ACHN (cell line): ENCODE data around the gene SARNP.

Source experiments
- DNase-seq: peaks from one replicate; pipeline ENCODE4 v3.0.0-alpha.2; 2015
- in situ Hi-C: cut with HindIII; loops from 2 replicates; pipeline ENCODE4 v1.10.0; 2017; ENCODE audit warnings: low sequenced_read_pairs, low pct_ligation_motif_present, low pct_unique_long_range_greater_than_20kb

The SARNP gene

DNA sequence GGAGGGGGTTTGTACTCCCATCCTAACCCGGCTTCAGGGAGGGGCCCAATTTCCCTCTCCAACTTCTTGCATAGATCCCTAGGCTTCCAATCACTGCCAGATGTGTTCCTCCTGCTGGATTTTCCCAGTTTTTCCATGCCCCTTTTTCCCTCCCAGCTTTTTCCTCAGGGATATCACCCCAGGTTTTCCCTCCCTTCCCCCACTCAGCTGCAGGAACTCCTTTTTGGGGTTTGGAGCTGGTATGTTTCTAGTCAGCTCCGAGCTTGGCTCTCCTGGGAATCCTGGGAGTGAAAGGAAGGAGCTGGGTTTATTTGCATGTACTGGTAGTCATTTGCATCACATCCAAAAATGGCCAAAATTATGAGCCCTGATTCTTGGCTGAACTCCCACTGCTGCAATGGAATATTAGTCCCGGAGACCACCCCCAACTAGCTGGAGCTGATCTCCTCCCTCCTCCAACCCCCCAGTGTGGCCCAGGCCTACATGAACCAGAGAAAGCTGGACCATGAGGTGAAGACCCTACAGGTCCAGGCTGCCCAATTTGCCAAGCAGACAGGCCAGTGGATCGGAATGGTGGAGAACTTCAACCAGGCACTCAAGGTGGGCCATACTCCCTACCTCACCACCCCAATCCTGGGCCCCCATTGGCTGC lies 98.8 kb downstream of the SARNP start:
- in situ Hi-C loops = no loop called here
- DNase-seq = no peak

DNA sequence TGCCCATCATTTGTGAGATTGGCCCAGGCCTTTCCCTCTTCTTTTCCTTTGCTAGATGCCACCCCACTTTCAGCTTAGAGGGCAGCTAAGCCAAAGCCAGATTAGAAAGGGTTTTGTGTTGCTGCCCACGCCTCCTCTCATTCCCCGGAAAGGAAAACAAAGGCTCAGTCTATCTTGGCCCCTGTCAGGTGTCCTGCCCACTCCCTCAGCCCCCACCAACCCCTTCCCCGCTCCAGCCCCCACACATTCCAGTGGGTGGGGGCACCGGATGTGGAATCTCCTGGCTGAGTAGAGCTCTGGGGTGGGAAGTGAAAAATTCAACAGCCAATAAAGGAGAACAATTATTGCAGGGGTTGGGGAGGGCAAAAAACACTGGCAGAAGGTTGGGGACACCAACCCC lies 99.5 kb downstream of the SARNP start:
- in situ Hi-C loops = no loop called here
- DNase-seq = no peak

DNA sequence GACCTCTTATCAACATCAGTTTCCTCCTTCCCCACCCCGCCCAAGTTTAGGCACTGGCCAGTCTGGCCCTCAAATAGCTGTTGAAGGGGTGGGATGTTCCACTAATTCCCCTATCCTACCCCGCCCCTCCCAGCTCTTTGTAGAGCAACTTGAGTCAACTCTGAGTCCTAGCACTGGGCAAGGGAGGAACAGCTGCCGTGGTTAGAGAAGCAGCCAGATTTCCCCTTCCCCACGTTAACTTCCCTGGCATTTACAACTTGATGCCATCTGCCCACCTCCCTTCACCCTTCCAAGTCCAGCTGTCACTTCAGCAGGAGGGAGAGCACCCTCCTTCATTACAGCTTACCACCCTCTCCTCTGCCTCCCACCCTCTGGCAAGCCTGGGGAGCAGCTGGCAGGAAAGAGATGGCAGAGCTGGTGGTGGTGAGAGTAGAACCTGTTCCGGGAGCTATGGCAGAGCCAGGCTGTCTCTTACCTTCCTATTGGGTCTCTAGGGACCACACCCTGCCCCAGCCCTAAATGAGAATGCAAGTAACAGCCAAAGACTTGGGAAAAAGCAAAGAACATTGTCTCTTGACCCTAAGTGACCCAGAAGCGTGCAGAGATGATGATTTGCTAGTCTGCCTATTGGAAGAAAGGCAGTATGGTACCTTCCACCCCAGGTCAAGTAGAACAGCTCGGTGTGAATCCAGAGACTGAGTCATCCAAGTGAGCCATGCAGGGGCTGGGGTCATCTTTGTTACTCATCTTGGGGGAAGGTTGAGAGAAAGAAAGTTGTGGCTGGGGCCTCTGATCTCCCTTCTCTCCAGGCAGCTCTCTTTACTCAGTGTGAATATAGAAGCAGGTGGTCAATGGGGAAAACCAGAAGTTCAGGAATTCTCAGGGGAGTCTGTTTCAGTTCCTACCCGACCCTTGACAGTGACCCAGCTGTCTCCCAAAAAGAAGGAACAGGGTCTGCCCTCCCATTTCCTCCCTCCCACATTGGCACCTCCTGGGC lies 100.2 kb downstream of the SARNP start:
- peak; percentile 66 for DNase-seq
- in situ Hi-C loops = no loop called here

DNA sequence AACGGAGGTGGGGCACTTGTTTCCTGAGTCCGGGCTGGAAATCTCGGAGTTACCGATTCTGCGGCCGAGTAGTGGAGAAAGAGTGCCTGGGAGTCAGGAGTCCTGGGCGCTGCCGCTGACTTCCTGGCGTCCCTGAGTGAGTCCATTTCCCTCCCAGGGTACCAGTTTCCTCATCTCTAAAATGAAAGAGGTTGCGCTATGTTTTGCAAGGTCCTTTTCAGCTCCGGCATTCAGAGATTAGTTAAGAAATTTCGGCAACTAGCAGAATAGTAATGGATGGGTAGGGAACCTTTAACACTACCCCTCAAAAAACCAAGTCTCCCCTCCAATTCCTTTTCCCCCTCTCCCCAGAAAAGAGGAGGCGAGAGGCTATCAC lies 101.0 kb downstream of the SARNP start:
- in situ Hi-C loops = no loop called here

DNA sequence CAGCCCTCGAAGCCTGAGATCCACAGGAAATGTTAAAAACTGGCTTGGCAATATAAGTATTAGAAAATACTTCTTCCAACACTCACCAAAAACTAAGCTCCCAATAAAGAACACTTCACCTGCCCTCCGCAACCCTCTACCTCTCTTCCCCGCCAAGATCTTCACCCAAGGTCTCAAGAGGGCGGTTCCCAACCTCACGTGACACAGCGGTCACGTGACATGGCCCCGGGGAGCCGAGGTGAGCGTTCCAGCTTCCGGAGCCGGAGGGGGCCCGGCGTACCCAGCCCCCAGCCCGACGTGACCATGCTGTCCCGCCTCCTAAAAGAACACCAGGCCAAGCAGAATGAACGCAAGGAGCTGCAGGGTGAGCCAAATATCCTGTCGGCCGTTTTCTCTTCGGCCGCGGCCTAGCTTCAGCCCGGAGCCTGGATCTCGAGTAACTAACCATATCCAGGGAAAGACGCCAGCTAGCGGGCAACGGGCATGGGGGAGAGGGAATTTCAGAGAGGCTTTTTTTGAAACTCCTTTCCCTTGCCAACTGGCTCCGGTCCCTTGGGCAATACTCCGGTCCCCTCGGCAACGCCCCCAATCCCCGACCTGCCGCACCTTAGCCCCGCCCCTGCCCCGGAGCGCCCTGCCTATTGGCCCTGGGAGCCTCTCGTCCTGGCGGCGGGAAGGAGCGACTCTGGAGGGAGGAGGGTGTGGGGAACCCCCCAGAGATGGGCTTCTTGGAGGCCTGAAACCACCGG lies 101.5 kb downstream of the SARNP start, which contains the start of gene BLOC1S1:
Gene BLOC1S1, plus strand, starts transcription at position 214 of the 749 bp plus-strand sequence. Its CDS starts 6 bp downstream, at position 220.
- in situ Hi-C loops = no loop called here
- DNase-seq = peak; percentile 98

More for the DNA sequence above, 101.0 kb downstream of the SARNP start:
- DNase-seq = no peak

DNA sequence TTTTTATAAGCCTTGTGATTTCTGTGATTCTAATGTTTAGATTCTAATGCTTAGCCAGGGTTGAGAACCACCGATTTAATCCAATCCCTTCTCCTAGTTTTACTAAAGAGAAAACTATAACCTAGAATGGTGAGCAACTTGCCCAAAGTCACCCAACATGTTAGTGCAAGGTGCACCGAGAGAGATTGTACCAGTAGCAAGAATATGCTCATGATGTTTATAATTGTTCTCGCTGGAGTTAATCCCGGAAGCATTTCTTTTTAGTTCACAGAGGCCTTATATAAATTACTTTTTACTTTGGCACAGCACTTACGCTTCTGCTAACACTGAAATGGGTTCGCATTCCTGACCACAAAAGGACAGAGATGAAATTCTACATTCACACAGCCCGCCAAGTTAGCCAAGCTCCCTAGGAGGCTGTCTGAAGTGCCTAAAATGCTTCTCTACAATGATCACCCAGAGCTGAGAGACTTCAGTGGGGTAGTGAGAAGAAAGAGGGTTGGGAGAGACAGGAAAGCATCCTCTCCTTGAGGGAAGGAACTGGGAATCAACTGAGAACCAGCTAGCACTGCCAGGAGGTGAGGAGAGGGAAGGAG lies 102.3 kb downstream of the SARNP start:
- in situ Hi-C loops = no loop called here
- DNase-seq = no peak

DNA sequence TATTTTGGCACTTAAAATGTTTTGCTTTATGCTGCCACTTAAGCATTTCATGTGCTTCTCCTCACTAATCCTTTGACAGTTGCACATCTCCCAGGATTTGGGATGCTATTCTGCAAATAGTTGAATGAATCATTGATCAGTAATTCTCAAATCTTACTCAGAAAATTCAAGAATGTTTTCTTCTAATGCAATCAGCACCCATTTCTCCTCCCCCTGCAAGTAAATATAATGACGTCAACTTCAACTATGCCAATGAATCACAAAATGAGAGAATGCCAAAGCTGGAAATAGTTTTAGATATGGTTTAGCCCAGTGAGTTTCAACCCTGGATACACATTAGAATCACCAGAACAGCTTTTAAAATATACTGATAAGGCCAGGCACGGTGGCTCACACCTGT lies 103.8 kb downstream of the SARNP start:
- DNase-seq = no peak
- in situ Hi-C loops = no loop called here

DNA sequence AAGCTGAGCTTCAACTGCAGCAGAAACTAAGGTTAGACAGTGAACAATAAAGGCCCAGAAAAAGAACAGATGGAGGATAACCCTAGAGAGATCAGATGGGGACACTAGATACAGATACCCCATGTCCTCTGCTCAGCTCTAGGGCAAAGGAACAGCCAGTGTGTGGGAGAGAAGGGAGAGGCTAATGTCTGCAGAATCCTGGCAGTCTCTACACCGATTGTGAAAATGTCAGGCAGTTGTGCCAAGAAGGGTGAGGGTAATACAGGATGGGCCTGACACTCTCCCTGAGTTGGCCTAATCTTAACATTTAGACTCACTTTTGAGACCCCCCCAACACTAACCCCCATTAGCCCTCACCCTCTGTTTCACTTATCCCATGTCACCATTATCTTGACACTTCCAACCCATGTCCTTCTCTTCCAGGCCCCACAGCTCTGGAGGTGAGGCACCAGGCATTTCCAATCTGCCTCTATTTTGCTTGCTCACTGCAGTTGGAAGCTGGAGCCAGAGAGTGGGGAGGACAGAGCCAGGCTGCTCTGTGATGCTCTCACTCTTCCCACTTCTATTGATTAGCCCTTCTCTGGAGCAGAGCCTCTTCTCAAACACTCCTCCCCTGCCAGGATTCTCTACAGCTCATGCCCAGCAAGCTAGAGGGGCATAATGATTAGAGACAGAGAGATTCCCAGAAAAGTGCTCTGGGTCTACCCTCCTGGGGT lies 104.7 kb downstream of the SARNP start:
- in situ Hi-C loops = no loop called here
- DNase-seq = no peak

DNA sequence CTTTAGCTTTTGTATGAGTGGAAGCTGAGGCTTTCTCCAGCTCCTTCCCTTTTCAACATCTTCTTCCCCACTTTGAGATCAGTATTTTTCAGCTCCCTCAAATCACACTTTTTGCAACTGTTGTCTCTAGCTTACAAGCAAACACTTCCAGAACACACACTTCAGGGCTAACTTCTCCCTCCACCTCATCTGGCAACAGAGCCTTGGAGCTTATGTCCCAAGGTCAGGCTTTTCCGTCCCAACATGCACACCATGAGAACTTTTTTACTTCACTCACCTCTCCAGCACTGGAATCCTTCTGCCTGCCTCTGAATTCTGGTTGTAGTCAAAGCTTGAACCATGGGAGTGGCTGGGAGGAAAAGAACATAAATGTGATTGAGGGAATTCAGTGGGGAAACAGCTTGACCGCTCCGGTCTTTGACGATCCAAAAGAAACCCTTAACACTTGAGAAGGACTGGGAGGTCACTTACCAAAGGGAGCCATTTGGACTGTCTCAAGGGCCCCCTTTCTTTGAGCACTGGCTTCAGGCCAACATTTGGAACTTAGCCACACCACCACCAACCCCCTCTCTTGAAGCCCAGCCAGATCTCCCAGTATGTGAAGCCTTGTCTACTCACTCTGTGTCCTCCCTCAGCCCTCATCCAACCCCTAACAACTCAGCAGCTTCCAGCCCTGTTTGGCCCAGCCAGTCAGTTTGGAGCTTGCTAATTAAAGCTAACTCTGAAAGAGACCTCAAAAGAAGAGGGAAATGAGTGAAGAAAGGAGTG lies 105.6 kb downstream of the SARNP start:
- DNase-seq = no peak
- in situ Hi-C loops = no loop called here

DNA sequence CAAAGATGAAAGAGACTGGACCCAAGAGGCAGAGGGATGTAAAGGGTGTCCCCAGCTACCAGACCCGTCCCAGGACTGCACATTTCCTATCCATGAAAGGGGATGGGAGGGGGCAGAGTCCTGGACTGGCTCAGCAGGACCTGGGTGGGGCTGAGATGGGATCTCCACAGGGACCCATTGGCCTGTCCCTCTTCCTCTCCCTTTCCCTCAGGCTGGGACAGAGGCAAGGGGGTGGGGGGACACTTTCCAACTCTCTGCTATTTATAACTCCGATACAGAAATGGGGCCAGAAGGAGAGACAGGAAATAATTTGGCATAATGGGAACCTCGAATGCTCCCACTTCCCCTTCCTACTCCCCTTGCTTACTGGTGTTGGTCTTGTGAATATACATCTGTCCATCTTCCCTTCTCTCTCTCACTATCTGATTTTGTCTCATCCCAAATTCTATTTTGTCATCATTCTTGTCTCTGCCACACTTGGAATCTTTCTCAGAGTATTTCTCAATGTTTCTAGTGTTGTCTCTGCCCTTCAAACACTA lies 108.8 kb downstream of the SARNP start:
- in situ Hi-C loops = no loop called here

DNA sequence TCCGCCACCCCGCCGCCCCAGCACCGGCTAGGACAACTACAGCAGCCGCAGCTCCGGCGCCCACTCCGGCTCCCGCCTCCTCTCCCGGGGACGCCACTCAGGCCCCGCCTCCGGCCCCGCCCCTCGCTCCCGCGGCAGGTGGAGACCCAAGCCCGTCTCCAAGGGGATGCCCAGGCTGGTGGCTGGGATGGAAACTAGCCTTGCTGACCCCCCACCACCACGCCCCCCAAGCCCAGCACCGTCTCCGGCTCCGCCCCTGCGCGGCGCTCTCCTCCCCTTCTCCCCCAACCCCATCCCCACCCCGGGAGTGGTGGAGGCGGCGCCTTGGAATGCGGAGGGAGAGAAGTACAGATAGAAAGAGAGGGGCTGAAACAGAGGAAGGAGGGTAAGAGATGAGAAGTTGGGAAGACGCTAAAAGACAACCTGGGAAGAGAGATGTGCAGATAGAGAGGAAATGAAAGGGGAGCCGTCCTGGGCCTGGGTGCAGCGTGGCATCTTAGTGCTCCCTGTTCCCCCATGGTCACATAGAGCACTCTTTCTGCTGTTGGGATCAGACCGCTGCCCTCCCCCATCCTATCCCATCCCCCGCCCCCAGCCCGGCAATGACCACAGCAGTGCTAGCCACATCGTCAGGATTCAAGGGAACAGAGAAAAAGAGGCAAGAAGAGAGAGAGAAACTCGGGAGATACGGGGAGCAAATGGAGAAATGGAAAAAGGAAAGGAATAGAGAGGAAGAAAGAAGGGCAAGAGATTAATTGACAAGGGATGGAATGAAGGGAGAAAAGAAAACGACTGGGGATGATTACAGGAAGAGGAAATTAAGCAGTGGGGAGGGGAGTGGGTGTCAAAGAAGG lies 109.5 kb downstream of the SARNP start, which contains the start of gene ITGA7:
Gene ITGA7, minus strand, starts transcription at position 64 of the 854 bp plus-strand sequence. CDS start 222 bp downstream, outside the sequence.
- peak; percentile 83 for DNase-seq
- in situ Hi-C loops = no loop called here

More for the DNA sequence above, 108.8 kb downstream of the SARNP start:
- no peak for DNase-seq
